EL (cell line): ENCODE measurements around the gene DNASE2.

Source experiments
- DNase-seq: peaks from one replicate; pipeline ENCODE4 v3.0.0-alpha.2; 2016

The DNASE2 gene

GRCh38 chr19:12885749-12886650 is 4.8 kb upstream of the DNASE2 start:
- DNase-seq: no peak

- peak; percentile 51 for DNase-seq
These were observed 3.9 kb upstream of the DNASE2 start for GRCh38 chr19:12884926-12885748.

- no peak for DNase-seq
These were observed 3.3 kb upstream of the DNASE2 start for GRCh38 chr19:12884627-12884925.

GRCh38 chr19:12884202-12884601 is 3.0 kb upstream of the DNASE2 start:
- no peak for DNase-seq

- DNase-seq: no peak
These were observed 1.3 kb upstream of the DNASE2 start for GRCh38 chr19:12882589-12882988.

GRCh38 chr19:12880551-12881171 is 588 bp downstream of the DNASE2 start:
- DNase-seq: peak; percentile 23

GRCh38 chr19:12875086-12875485 is 6.2 kb downstream of the DNASE2 start:
- DNase-seq: no peak

- DNase-seq: no peak
These were observed 7.1 kb downstream of the DNASE2 start for GRCh38 chr19:12873891-12874745.

- DNase-seq: peak; percentile 76
These were observed 8.0 kb downstream of the DNASE2 start for GRCh38 chr19:12872941-12873890.

- DNase-seq: no peak
These were observed 9.0 kb downstream of the DNASE2 start for GRCh38 chr19:12872255-12872654.

GRCh38 chr19:12871681-12872080 is 9.6 kb downstream of the DNASE2 start:
- DNase-seq: no peak

GRCh38 chr19:12868540-12869112 is 12.6 kb downstream of the DNASE2 start:
- no peak for DNase-seq

- peak; percentile 72 for DNase-seq
These were observed 13.8 kb downstream of the DNASE2 start for GRCh38 chr19:12867120-12868099.

GRCh38 chr19:12866416-12867119 is 14.7 kb downstream of the DNASE2 start:
- no peak for DNase-seq

- no peak for DNase-seq
These were observed 15.4 kb downstream of the DNASE2 start for GRCh38 chr19:12865746-12866415.

- DNase-seq: no peak
These were observed 16.2 kb downstream of the DNASE2 start for GRCh38 chr19:12864721-12865715.

- no peak for DNase-seq
These were observed 17.1 kb downstream of the DNASE2 start for GRCh38 chr19:12864143-12864542.
